GM19035 (cell line): Measurements from ENCODE around the gene TMEM145.

Experiments
- ATAC-seq: cut with Tn5 transposase; IDR thresholded peaks from one replicate; pipeline ENCODE4 v1.9.1; 2021; ENCODE audit not compliant: unreplicated experiment

Gene TMEM145

GRCh38 chr19:42277821-42278451, 35.2 kb upstream of the TMEM145 start:
- ATAC-seq = no peak

- ATAC-seq = no peak
Observed at GRCh38 chr19:42278452-42279154, 34.5 kb upstream of the TMEM145 start.

DNA sequence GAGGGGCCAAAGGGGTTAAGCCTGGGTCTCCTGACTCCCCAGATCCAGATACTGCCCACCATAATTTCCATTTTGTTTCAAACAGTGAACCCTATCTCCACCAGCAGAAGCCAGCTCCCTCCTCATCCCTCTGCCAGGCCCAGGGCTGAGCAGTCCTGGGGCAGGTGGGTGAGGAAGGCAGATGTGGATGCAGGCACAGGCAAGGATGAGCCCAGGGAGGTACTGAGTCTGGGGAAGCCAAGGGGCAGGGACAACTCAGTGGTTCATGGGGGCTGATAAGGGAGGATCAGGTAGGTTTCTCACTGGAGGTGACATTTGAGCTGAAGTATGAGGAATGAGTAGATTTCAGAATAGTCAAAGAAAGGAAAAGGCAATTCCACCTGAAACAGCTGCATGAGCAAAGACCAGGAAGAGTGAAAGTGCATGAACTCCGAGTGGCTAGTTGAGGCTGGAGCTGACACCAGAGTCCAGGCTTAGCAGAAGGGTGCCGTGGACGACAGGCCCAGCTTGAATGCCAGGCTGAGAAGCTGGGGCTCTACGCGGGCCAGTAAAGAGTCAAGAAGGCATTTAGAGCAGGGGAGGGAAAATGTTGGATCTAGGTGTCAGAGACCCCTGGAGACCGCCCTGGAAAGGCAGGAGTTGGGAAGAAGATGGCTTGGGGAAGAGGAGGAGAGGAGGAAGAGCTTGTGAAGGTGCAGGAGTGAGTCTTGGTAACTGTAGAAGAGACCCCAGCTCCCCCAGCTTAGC, 33.8 kb upstream of the TMEM145 start:
- no peak for ATAC-seq

DNA sequence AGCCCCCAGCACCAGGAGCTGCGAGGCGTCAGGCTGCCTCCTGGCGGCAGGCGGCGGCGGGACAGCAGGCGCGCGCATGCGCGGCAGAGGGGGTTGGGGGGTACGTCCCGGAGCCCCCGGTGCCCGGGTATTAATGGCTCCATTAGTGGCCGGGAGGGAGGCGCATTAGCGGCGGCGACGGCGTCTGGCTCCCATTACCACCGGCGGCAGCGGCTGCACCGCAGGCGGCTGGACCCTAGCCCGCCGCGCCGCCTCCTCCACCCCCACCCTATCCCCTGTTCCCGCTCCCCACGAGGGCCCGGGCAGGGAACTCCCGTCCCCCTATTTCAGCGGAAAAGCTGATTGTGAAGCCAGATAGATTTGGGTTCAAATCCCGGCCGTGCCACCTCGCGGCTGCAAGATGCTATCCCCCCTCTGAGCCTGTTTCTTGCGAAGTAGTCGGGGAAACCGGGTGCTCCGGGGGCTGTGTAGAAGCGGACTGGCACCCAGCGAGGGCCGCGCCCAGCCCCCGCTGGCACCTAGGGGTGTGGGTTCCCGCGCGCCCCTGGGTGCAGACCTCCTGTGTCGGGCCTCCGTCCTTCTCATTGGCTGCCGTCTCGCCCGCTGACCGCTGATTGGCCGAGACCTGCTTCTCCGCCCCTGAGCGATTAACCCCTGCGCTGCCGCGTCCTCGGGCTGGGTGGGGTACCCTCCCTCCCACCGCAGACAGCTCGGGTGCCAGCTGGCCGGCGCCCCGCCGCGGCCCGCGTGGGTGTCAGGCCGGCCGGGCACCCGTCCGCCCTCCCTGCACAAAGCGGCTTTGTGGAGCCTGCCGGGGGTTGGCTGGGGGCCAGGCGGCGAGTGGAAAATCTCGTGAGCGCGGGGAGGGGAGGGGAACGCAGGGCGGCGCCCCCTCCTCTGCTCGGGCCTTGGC, 33.0 kb upstream of the TMEM145 start:
- ATAC-seq = peak; percentile 33

DNA sequence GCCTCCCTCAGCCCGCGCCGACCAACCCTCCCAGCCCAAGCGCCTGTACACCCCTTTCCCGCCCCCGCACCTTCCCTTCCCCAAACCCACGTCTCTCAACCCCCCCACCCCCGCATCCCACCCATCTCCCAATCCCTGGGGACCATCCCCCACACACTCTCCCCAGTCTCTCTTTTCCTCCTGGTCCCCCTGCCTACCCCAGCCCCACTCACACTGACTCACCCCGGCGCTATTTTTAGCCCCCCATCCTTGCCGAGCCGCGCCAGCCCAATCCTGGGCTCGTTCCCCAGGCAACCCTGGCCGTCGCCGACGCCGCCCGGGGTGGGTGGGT, 32.3 kb upstream of the TMEM145 start:
- no peak for ATAC-seq

- ATAC-seq = no peak
Observed at GRCh38 chr19:42281146-42281826, 31.8 kb upstream of the TMEM145 start.

DNA sequence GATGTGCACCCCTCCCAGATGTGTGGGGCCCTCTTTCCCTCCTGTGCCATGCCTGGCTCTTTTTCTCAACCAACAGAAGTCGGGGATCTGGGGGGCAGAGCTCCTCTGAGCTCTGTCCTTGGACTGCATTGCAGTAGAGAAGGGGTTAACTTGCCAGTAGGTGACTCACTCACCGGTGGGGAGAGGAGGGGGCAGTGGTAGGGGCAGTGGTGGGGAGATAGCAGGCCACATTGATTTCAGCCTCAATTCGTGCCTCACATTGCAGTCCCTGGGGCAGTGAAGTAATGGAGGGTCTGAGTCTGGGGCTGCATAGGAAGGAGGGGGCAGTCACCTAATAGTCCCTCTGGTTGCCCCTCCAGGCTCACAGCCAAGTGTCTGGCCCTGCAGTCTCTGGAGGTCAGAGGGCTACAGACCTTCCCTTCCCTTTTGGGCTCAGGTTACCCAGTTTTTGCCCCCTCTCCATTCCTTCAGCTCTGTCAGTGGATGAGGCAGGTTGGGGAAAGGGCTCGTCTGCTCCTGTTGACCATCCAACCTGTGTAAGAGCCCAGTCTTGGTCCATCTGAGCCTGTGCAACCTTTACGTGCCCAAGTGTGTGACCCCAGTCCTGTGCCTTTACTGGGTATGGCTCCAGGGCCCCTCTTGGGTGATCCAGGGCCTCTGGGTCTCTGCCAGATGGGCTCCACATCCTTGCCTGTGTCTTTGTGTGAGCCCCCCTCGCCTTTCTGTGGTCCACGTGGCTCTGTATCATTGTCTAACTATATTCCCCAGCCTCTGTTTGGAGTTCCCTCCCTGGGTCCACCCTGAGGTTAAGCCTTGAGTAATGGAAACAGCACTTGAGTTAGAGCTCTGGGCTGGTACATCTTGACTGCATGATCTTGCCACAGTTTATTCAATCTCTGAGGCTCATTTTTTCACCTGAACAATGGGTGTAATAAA, 31.0 kb upstream of the TMEM145 start:
- no peak for ATAC-seq

GRCh38 chr19:42282819-42283187, 30.3 kb upstream of the TMEM145 start:
- no peak for ATAC-seq

DNA sequence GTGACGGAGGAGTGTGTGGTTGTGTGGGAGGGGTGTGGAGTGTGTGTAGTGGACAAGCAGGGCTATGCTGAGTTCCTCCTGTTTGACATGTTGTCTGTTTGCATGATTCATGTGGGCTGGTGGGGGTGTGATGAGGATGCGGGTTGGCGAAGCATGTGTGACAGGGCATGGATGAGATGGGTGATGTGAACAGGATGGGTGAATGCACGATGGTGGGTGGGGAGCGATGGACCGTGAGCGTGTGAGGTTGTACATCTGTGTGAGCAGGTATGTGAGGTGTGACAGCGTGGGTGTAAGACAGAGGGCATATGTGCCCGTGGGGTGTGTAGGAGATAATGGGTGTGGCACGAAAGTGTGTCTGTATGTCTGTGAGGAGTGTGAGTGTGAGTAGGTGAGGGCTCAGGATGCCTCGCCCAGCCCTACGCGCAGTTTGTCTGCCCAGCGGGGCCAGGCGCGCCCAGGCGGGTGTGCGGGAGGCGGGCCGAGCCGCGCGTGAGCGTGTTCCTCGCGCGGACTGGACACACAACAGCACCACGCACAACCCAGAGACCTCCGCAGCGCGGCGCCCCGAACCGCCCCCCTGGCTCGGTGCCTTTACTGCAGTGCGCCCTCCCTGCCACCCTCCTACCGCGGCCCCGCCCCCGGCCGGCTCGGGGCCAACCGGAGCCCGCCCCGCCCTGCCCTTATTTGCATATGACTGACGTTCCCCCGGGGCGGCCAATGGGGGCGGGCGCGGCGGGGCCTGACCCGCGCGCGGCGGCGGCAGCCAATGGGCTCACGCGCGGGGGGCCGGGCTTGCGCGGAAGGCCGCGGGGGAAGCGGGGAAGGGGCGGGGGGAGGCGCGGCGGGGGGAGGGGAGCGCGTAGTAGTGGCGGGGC, 29.7 kb upstream of the TMEM145 start:
- peak; percentile 45 for ATAC-seq

DNA sequence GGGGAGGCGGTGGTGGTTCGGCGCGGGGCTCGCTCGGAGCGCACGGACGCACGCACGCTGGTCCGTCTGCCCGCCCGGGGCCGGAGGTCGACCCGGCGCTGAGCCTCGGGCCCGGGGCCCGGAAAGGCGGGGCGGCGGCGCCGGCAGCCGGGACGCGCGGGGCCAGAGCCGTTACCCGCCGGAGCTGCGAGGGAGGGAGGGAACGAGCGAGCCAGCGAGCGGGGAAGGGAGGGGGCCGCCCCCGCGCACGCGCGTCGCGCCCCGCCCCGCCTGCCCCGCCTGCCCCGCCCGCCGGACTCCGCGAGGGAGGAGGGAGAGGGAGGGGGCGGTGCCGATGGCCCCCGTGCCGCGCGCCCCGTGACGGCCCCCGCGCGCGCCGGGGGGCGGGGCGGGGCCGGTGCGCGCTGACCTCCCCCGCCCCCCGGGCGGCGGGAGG, 29.0 kb upstream of the TMEM145 start:
- peak; percentile 38 for ATAC-seq

DNA sequence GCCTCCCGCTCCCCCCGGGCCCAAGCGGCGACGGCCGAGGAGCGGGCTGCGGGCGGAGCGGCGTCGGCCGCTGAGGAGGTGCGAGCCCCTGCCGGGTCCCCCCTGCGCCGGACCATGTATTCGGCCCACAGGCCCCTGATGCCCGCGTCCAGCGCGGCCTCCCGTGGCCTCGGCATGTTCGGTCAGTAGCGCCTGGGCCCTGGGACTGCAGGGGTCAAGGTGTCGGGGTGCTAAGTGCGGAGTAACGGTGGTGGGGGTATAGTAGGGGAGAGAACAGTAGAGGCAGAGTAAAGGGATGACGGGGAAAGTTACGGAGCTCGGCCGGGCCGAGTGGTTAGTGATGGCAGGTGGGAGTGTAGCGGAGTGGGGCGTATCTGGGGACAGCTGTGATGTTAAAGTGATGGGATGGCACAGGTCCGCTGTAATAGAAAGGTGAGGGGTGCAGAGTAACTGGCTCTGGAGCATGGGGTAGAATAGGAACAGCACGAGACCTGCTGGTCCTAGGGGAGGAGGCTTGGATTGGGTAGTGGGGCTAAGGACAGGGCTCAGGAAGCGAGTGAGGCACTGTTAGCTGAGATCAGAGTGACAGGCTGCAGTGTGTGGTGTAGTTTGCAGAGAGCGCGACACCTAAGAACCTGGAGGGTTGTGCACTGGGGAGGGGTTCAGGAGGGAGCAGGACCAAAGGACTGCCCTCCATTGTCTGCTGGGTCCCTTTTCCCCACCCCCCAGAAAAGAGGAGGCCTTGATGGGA, 28.3 kb upstream of the TMEM145 start:
- ATAC-seq = no peak

DNA sequence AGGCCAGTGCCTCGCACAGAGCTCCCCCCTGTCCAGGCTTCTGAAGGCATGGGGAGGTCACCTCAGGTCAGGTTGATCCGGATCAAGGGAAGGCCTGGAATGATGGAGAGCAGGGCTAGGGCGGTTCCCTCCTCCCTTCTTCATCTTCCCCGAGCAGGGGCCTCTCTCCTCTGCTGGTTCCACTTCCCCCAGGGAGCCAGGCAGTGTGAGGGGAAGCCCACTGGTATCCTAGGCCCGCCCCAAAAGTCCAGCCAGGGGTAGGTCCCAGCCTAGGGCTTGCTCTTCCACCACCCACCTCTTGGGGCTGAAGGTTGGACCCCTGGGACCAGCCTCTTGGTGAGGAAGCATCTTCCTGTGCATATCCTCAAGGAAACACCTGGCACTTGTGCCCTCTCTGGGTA, 27.6 kb upstream of the TMEM145 start:
- no peak for ATAC-seq

DNA sequence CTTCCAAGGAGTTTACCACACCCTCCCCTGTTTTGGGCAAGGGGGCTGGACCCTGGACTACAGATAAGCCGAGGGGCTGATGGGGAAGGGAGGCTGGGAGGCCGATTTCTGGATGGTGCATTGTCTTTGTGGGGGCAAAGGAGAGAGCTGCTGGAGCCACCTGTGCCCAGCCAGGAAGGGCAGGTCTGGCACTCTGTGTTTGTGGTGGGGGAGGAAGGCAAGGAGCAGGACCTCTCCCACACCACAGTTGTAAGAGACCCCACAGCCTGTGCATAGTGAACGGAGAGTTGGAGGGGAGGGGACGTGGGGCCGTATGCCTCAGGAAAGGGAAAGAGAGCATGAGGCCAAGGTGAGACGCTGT, 27.1 kb upstream of the TMEM145 start:
- no peak for ATAC-seq

DNA sequence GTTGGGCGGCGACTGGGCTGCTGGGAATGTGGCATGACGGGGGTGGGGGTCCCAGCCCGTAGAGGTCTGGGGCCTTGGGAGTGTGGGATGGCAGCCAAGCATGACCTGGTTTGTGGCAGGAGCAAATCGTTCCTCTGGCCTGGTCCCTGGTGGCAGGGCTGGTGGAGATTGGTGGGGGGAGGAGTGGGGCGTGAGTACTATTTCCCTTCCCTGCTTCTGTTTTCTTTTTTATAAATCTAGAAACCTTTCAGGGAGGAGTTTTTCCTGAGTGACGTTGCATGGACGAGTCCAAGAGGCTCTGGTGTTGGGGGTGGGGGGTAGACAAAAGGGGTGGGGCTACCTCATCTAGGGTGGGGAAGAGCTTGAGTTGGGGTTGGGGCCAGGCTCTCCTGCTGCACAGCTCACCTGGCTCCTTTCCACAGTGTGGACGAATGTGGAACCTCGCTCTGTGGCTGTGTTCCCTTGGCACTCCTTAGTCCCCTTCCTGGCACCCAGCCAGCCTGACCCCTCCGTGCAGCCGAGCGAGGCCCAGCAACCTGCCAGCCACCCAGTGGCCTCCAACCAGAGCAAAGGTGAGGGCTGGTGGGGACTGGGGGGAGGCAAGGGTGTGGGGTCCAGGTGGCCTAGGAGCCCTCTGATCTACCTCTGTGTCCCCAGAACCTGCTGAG, 26.6 kb upstream of the TMEM145 start:
- no peak for ATAC-seq

DNA sequence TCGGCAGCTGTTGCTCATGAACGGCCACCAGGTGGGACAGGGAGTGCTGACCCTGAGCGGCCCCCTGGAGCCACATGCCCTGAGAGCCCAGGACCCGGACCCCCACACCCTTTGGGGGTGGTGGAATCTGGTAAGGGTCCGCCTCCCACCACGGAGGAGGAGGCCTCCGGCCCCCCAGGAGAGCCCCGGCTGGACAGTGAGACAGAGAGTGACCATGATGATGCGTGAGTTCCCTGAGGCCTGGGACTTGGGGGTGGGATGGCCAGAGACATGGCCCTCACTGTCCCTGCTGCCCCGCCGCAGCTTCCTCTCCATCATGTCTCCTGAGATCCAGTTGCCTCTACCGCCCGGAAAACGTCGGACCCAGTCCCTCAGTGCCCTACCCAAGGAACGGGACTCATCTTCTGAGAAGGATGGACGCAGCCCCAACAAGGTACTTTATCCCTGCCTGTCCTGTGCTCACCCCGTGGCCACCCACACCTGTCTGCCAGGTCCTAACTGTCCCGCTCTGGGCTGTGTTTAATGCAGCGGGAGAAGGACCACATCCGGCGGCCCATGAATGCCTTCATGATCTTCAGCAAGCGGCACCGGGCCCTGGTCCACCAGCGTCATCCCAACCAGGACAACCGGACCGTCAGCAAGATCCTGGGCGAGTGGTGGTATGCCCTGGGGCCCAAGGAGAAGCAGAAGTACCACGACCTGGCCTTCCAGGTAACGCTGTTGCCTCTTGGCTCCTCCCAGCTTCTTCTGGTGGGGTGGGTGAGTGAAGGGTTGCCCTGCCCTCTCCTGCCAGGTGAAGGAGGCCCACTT, 25.9 kb upstream of the TMEM145 start:
- no peak for ATAC-seq

GRCh38 chr19:42287827-42288107, 25.3 kb upstream of the TMEM145 start:
- no peak for ATAC-seq

DNA sequence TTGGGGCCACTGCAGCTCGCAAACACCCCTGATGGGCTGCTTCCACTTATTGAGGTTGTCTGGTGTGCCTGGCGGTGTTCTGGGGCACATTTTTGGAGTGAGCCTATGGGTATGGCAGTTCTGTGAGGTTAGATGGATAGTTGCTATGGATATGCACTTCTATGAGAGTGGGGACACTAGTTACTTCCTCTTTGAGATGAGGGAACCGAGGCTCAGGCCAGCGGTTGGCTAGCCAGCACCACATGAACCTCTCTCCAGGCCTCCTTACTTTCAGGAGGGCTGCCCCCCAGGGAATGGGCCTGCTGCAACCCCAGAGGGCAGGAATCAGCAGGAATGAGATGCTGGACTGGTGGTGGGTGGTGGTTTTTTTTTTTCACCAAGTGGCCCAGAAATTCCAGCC, 24.7 kb upstream of the TMEM145 start:
- ATAC-seq = no peak
